ENCODE data around the gene RPIA.
"Not testable (repeated sequence)": the region's sequence is repeated elsewhere in the genome, so short reads cannot be mapped to it uniquely, and the experiment has no call there.

Gene RPIA

DNA sequence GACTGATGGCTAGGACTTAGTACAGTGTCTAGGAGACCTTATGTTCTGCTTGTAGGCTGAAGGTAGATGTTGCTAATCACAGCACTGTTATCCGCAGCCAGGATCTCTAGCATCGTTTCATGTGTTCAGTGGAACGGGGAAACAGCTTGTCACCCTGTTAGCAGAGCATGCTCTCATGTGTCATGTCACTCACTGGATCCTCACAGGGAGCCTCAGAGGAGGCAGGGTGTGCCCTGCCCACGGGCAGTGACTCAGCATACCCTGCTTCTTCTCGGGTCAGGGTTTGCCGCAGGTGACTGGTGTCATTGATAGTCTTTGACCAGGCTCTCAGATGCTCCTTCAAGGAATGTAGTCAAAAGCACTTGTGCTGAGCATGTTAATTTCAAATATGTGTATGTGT lies 44.4 kb downstream of the RPIA start:
- no peak for DNase-seq (ENCODE audit: low spot score)

DNA sequence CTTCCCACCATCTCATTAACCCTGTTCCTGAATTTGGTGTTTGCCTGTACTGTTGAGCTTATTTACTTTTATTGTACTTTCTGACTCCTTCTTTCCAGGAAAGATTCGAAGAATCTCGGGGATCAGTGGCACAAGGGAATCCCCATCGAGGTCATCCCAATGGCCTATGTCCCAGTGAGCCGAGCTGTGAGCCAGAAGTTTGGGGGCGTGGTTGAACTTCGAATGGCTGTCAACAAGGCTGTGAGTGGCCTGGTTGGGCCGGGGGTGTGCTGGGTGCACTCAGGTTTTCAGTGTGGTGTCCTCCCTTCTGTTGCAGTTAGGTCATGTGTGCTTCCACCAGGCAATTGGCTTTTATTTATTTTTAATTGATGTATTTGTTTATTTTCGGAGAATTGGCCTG lies 45.0 kb downstream of the RPIA start:
- DNase-seq (ENCODE audit: low spot score): no peak

DNA sequence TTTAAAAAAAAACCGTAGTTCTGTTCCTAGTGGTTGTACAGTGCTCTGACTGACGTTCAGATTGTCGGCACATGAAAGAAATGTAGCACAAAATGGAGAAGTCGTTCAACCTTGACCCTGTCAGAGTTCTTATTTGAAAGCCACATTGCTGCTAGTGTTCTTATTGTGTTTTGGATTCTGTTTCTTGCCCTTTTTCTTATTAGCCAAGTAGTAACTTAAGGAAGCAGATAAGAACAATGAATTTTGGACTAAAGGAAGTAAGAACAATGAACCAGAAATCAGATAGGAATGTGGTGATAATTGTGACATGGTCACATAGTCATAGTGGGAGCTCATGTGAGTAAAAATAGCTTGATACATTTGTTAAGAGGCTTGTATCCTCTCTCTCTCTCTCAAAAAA lies 45.9 kb downstream of the RPIA start:
- DNase-seq (ENCODE audit: low spot score): no peak

DNA sequence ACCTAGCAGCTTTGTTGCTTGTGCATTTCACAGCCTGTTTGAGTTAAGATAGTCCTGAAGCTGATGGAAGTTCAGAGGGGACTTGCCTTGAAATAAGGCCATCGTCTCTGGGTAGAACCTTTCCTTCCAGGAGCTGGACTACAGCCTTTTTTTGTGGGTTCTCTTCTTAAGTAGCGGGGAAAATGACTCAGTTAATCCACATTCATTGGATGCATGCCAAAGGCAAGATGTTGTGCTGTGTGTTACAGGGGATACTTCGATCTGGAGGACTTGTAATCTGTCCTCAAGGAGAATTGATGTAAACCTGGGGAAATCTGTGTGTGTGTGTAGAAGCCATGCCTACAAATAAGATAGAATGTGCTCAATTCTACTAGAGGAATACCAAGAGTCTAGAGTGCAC lies 46.8 kb downstream of the RPIA start:
- DNase-seq (ENCODE audit: low spot score): no peak

DNA sequence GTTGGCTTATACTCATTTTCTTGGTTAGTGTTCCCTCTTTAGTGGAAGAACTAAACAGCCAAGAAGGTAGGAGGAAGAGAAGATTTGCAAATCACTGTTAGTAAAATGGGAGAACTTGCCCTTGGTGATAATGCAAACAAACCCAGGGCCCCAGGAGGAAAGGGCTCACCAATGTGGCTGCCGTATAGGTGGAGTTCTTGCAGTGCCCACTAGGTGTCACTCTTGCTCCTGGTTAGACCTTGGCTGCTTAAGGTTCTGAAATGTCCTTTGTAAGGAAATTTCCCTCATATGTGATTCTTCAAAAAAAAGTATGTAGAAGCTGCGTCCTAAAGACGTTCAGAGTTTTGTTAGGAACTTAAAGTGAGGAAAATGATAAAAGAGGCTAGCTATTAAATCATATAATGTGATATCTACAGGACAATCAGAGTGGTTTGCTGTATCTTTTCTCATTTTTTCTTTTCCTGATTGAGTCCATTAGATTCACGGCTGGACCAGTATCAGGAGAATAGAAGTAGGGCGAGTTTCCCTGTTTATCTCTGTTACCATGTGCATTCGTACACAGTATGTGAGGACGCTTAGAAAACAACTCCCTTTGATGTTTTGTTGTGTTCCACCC lies 48.6 kb downstream of the RPIA start:
- DNase-seq (ENCODE audit: low spot score): peak; percentile 76

DNA sequence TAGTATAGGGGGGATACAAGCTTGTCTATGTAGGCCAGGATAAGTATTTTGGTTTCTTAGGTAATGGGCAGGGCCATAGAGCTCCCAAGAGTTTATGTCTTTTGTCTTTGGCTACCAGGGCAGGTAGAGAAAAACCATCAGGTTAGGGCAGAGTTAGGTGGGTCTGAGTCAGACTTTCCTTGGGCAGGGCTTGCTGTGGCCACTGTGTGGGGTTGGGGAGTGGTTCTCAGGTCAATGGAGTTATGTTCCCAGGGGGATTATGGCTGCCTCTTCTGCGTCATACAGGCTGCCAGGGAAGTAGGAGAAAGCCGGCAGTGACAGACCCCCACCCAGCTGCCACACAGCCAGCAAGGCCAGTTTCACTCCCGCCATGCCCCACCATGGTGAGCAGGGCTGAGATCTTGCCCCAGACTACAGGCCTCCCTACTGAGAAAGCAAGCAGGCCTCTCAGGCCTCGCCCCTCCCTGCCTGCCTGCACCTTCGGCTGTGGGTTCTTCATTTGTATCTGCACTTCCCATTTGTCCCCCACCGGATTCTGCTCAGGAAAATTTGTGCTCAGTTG lies 55.5 kb downstream of the RPIA start:
- DNase-seq (ENCODE audit: low spot score): no peak

DNA sequence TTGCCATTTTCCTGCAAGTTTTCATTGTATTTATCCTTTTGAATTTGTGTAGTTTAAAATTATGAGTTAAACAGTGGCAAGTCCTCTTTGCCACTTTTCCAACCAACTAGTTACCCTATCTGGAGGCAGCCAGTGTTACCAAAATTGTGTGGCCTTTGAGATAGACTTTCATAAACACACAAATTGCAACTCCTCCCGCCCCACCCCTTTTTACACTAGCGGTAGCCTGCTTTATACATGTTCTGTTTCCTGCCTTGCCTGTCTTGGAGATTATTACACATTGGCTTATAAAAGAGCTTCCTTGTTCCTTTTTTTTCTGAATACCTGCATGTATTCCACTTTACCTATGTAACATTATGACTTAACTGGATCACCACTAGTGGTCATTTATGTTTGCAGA lies 56.5 kb downstream of the RPIA start:
- DNase-seq (ENCODE audit: low spot score): no peak

DNA sequence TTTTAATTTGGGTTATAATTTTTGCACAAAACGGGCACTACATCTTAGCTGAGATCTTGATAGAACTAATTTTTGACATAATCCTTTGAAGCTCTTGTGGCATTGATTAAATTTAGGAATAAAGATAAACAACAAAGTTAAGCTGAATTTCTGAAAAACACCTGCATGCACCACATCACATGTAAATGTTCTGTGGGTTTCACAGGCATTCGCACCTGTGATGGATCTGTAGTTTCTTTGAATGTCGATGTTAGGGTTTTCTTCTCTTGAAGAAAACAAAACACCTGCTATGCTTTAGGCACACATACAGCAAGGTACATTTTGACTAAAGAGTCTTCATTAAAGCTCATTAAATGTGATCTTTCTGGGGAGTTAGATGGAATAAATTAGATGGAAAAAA lies 60.3 kb downstream of the RPIA start:
- no peak for DNase-seq (ENCODE audit: low spot score)

DNA sequence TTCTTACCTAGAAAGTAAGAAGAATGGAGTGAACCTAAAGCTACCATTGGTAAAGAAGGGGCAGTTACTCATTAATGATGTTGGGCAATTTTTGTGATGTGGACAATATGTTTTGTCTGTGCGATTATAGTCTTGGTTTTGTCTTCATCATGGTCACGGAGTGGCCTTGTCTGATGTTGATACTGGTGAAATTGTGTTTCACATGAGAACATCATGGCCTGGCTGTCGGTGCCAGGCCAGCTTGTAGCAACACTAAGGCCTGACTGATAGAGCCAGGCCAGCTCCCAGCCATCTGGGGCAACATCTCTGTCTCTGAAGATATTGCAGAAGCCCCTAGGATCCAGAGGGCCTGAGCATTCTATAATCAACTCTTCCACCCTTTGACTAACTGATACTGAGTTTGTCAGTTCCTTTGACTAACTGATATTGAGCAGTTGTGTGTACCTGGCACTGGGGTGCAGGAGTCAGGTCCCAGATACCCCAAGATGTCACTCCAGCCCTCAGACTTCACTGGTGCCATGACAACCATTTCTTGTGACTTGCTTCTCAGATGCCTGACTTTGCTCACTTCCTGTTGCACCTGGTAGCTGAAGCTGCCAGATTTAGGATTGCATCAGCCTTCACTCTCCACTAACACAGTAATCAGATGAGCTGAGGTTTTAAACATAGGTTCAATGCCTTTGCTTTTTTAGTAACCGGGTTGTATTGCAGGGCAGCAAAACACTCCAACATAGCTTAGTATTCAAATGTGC lies 62.5 kb downstream of the RPIA start:
- peak; percentile 20 for DNase-seq (ENCODE audit: low spot score)

DNA sequence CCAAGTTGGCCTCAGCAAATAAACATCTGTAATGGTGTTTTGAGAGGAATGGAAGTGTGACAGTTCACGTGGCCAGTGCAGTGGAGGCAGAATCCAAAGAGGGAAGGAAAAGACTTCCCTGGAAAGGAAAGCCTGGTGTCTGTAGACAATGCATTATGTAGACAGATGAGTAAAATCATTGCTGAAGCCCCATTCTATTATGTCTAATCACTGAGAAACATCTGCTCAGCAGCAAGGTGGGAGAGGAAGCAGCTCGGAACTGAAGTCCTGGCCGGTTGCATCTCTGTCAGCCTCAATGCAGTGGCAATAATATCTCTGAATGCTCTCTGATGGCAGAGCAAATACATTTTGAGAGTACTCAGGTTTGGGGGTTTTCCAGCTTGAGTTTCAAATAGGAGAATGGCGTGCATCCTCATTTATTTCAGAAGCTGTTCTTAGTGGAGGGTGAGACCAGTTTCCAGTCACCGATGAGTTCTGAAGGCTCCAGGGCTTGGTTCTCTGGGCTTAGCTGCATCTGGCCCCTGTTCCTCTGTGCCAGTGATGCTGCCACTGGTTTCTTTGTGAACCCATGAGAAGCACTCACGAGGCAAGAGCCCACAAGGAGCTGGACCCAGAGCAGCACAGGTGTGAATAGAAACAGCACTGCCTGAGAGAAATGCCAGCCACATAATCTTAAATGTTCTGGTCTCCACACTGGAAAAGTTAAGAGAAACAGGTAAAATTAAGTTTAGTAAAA lies 63.3 kb downstream of the RPIA start:
- DNase-seq (ENCODE audit: low spot score): no peak

DNA sequence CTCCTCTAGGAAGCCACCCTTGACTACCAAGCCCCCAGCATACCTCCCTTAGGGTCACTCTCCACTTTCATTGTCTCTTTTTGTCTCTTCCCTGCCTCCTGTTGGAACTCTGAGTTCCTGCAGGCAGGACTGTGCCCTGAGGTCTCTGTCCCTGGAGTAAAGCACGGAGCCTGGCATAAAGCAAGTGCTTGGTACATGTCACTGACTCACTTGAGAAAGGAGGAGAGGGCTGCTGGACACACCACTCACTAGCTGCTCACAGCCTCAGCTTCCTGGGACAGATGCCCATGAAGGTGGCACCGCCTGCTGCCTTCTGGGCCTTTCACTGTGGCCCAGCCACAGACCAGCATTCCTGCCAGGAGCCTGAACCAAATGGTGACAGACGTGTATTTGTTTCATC lies 64.4 kb downstream of the RPIA start:
- DNase-seq (ENCODE audit: low spot score): no peak

DNA sequence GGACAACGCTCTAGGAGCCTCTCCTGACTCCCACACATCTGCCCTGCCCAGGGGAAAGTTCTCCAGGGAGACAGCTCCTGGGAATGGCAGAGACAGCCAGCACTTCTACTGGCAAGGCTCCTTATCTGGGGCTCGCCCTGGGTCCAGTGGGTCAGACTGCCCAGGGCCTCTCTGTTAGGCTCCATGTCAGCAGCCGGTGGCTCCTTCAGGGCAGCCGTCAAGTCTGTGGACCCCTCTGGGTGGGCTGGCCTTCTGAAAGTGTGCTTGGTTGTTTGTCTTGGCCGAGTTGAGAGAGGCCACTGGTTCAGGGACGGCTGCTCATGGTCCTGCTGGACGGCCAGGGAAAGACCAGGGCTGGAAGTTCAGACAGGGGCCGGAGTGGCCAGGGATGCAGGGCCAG lies 65.6 kb downstream of the RPIA start:
- no peak for DNase-seq (ENCODE audit: low spot score)

DNA sequence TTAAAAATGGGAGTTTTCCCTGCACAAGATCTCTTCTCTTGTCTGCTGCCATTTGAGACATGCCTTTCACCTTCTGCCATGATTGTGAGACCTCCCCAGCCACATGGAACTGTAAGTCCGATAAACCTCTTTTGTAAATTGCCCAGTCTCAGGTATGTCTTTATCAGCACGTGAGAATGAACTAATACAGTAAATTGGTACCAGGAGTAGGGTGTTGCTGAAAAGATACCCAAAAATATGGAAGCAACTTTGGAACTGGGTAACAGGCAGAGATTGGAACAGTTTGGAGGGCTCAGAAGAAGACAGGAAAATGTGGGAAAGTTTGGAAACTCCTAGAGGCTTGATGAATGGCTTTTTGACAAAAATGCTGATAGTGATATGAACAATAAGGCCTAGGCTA lies 67.2 kb downstream of the RPIA start:
- not testable (repeated sequence) for DNase-seq (ENCODE audit: low spot score)

DNA sequence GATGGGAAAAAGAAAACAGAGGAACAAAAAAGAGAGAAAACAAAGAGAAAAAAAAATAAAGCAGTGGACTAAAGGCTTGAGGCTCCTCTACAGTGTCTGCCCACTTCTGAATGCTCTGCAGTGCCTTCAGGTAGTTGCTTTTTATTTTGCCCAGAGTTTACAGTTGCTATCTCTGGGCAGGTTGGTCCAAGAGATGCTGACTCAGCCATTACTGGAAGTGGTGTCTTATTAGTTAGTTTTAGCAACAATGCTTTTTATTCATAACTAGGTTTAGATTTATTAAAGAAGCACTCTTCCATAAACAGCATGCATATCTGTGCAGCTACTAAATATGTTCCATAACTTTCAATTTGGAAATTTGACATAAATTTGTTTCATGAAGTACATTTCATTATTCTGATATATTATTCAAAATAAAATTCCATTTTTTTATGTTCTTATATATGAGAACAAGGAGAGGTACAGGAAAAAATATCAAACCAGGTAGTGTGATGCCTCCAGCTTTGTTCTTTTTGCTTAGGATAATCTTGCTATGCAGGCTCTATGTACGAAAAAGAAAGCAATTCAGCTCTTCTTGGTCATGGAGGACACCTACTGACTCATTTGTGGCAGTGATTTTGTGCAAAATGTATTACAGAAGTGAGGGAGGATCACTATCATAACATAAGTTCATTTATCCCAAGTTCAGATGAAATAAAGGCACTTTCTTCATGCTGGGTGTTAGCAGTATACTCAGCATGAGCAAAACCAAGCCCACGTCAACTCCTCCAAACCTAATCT lies 69.5 kb downstream of the RPIA start:
- no peak for DNase-seq (ENCODE audit: low spot score)

DNA sequence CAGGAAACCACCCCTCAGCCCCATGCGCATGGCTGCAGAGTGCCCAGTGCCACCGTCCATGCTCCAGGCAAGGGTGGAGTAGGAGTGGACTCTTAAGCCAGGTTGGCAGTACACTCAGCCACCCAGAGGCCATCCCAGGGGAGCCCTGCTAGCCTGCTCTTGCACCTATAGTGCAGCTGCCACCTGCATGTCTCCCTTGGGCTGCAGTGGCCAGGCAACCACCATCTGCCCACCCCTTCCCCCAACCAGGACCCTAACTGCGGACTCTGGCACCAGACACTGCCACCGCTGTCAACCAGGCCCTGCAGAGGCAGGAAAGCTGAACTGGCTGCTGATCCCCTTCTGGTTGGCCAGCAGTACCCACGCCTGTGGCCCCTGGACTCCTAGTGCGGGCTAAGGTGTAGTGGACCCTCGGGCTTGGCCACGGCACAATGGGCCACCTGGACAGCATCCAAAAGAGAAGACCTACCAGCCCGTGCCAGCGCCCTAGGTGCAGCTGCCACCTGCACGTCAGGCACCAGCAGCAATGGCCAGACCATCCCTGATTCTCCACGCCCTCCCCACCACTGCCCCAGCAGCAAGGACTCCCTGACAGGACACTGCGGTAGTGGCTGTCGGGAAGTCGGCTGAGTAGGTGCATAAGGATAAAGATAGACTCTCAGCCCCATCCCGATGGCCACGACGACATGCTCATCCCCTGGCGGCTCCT lies 72.8 kb downstream of the RPIA start:
- no peak for DNase-seq (ENCODE audit: low spot score)

DNA sequence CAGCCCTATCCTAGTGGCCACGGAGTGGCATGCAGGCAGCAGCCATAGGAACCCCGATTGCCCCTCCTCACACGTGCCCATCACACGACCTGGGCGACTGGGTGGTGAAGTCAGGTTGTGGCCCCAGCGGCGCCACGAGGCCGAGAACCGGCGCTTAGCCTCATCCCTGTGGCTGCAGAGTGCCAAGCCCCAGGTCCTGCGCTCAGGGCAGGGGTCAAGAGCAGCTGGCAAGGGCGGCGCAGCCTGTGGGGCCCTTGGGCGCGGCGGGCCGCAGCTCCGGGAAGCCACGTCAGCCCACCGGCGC lies 73.3 kb downstream of the RPIA start:
- no peak for DNase-seq (ENCODE audit: low spot score)

DNA sequence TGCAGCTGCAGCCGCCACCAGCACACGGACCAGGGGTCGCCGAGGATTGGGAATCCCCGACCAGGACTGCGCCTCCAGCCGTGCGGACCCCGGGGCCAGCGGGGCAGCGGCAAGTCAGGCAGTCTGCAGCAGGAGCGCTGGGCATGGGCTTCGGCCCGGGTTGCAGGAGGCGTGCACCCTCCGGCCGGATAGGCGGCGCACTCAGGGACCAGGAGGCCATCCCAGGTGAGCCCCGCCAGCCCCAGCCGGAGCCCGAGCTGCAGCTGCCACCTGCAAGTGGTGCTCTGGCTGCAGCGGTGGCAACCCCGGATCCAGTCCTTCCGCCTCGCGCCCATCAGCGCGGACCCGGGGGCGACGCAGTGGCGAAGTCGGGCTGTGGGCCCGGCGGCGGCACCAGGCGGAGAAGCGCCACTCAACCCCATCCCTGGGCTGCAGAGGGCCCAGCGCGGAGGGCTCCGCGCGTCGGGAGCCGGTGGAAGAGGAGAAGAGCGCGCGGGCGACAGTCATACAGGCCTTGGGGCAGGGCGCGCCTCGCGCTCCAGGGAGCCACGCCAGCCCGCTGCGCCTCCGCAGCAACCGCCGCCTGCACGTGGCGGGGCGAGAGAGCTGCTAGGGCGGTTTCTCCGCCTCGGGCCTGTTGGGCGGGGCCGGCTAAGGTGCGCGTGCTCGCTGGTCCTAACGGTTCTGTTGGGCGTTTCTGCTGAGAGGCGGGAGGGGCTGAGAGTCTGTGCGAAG lies 73.8 kb downstream of the RPIA start:
- no peak for DNase-seq (ENCODE audit: low spot score)

DNA sequence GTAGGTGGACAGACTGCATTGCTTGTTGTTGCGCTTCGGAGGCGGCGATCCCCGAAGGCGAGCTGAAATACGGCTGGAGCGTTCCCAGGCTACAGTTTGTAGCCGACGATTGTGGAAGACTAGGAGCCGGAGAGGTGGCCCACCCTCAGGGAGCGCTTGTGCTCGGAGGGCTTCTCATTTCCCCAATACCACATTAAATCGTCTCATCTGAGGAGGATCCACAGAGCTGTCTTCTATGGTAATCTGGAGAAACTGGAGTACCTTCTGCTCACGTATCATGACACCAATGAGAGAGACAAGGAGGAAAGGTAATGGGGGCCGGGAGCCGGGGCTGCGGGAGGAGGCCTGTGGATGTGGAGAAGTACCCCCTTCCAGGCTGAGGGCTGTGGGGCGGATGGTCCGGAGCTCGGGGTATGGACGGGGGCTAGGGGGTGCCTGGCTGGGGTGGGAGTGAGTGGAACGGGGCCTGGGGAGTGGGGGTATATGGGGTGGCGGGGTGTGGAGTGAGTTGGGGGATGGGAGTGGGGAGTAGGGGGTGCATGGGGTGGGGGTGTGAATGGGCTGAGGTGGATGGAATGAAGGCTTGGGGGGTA lies 74.5 kb downstream of the RPIA start:
- DNase-seq (ENCODE audit: low spot score): not testable (repeated sequence)

DNA sequence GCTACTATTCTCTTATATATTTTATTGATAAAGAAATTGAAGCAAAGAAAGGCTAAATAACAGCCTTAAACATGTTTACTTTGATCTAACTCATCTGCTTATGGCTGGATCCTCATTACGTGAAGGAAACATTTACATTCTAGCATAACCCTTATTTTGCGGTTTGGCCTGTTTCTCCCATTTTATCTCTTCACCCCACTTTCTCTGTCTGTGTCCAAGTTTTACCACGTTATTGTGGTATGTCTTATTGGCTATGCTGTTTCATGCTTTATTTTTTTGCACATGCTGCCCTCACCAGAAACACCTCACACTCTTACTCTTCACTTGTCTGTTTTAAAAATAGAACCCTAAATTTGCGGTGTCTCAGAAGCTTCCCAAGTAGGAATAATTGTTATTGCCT lies 78.5 kb downstream of the RPIA start:
- no peak for DNase-seq (ENCODE audit: low spot score)

DNA sequence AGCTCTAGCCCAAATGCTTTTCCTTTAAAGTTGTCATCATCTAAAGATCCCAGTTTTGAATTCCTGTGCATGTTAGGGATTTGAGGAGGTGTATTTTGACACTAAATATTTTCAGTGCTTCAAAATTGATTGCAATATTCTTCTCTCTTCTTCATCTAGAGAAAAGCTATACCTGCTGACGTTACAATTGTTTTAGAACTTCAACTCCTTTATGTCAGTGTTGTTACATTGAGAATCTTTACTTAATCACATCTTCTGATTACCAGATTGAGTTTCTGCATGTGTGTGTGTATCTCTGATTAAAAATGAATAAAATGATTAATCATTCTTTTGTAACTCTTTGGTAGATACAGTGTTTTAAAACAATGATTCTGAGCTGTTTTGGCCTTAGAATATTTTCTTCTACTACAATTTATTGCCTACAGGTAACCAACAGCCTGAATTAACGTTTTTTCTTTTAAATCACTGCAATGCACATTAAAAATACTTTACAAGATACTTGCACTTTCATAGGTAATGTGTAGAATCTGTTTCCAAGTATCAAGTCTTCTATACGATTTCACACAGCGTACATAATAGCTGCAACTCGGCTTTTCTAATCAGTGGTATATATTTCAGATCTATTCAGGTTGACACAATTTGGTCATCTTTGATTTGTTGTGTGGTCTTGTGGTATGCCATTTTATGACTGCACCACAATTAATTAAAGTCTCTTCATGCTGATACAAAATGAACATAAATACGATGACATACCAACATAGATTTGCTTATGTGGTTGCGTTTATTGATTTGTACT lies 82.0 kb downstream of the RPIA start:
- DNase-seq (ENCODE audit: low spot score): not testable (repeated sequence)
